RWPE1 (cell line): Measurements from ENCODE around the gene DHX8.

Experiments used
- CTCF ChIA-PET: fragments of 350-600 bp; sonication (Branson Sonifier 250); formaldehyde crosslinking; extraction: SDS; loops from one replicate; lab custom pipeline; 2021; lab: Yijun Ruan, JAX
- POLR2A ChIA-PET: fragments of 400-600 bp; formaldehyde crosslinking; extraction: SDS; loops from one replicate; lab custom pipeline; 2020; ENCODE audit warnings: antibody characterized with exemption; ENCODE audit not compliant: low non-redundant PET; lab: Yijun Ruan, JAX
- DNase-seq: peaks from one replicate; pipeline ENCODE4 v3.0.0; 2012; ENCODE audit warnings: low spot score
- H3K27ac ChIP-seq: fragments of 450-650 bp; 2 replicates; pipeline ENCODE4 v1.5.1; 2017
- CTCF ChIP-seq: fragments of 450-650 bp; conservative IDR thresholded peaks from 2 replicates; pipeline ENCODE4 v1.5.1; 2017; ENCODE audit warnings: low read depth, mild to moderate bottlenecking

DHX8 gene

GRCh38 chr17:43574348-43574747 lies 90.6 kb downstream of the DHX8 start:
- no peak for TF ChIP-seq CTCF
- CTCF ChIA-PET: interaction anchor here (8.7 kb wide), 1 partner anchor 98 kb away, joined by 141 read pairs; no protein-coding TSS in a partner anchor
- POLR2A ChIA-PET: no interaction called here
- no peak overlapping the region for H3K27ac ChIP-seq
- no peak for DNase-seq

- H3K27ac ChIP-seq: no peak overlapping the region
- no peak for TF ChIP-seq CTCF
- DNase-seq: no peak
- ChIA-PET POLR2A (no interaction called here), CTCF (interaction anchor here (1.5 to 8.7 kb wide), 2 partner anchors 97 to 109 kb away, joined by 7 to 141 read pairs; no protein-coding TSS in a partner anchor)
Measured at GRCh38 chr17:43574896-43575525, 91.2 kb downstream of the DHX8 start.
